AG10803 (cell line): Measurements from ENCODE around the gene THBS1.

Experiments
- DNase-seq: peaks from one replicate; pipeline ENCODE4 v3.0.0; 2010; ENCODE audit warnings: low read depth
- H3K4me3 ChIP-seq: 2 replicates; pipeline ENCODE4 v1.5.1; 2011; ENCODE audit warnings: mild to moderate bottlenecking, low read length, control low read depth
- TF ChIP-seq, protein P1 (sequence below): conservative IDR thresholded peaks from 2 replicates; pipeline ENCODE4 v1.5.1; 2011; ENCODE audit warnings: mild to moderate bottlenecking, low read length, control low read depth, inconsistent platforms

Gene THBS1

DNA sequence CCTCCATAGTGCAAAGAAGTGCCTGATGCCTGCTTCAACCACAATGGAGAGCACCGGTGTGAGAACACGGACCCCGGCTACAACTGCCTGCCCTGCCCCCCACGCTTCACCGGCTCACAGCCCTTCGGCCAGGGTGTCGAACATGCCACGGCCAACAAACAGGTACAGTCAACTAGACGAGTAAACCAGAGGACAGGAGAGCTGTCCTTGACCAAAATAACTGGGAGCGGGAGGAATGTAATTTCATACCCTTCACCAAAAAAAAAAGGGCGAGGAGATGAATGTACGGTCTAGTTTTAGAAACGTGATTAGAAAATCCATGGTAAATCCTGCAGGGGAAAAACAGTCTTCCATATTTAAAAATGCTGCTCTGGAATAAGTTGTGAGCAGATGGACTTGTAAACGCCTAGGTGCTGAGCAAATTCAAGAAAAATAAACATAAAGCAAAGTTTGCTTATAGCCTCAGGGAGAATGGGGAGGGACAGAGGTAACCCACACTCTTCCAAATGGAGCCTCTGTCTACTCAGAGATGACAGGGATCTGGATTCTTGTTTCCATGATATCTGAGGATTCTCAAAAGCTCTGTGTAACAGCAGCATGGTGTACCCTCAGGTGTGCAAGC, 8.4 kb downstream of the THBS1 start:
- H3K4me3 ChIP-seq, result peak overlapping the region; percentile 87
- DNase-seq, result no peak
- TF ChIP-seq, protein P1, sequence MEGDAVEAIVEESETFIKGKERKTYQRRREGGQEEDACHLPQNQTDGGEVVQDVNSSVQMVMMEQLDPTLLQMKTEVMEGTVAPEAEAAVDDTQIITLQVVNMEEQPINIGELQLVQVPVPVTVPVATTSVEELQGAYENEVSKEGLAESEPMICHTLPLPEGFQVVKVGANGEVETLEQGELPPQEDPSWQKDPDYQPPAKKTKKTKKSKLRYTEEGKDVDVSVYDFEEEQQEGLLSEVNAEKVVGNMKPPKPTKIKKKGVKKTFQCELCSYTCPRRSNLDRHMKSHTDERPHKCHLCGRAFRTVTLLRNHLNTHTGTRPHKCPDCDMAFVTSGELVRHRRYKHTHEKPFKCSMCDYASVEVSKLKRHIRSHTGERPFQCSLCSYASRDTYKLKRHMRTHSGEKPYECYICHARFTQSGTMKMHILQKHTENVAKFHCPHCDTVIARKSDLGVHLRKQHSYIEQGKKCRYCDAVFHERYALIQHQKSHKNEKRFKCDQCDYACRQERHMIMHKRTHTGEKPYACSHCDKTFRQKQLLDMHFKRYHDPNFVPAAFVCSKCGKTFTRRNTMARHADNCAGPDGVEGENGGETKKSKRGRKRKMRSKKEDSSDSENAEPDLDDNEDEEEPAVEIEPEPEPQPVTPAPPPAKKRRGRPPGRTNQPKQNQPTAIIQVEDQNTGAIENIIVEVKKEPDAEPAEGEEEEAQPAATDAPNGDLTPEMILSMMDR, result no peak

DNA sequence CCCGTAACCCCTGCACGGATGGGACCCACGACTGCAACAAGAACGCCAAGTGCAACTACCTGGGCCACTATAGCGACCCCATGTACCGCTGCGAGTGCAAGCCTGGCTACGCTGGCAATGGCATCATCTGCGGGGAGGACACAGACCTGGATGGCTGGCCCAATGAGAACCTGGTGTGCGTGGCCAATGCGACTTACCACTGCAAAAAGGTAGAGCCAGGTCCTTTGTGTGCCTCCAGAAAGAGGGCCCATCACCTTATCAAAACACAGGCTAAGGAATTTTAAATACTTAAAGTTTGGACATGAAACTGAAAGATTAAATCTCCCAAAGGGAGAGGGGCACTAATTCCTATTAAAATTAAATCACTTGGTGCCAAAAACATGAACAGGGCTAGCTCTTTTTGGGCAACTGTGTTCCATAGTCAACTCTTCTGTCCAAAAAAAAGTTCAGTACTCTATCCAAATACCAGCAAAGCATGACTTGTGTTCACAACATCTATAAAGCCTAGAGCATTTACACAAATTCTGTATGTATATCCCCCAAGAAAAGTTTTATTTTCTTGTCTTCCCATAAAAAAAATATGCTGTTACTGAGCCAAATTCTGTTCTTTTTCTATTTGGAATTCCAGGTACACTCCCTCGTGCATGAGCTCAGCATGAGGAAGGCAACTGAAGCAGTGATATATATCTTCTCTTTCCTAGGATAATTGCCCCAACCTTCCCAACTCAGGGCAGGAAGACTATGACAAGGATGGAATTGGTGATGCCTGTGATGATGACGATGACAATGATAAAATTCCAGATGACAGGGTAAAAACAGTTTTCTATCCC, 9.2 kb downstream of the THBS1 start:
- TF ChIP-seq, protein P1, result no peak
- H3K4me3 ChIP-seq, result peak overlapping the region; percentile 45
- DNase-seq, result peak; percentile 81

DNA sequence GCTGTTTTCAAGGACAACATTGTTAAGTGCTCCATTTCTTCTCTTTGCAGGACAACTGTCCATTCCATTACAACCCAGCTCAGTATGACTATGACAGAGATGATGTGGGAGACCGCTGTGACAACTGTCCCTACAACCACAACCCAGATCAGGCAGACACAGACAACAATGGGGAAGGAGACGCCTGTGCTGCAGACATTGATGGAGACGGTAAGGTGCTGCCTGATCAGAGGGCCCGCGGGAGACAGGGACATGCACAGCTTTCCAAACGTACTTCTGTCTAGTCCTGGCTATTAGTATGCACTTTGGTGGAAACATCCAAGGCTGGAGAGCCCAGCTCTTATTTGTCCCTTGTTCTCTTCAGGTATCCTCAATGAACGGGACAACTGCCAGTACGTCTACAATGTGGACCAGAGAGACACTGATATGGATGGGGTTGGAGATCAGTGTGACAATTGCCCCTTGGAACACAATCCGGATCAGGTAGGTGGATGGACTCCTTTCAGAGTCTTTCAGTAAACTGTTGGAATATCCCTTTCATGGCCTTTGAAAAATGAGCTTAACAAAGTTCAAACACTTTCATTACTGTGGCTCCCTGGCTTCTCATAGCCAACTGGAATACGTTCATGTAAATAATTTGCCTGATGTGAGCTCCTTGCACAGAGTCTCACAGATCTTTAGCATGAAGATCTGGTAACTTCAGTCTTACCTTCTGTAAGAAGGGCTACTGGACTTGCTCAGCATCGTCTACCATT, 10.4 kb downstream of the THBS1 start:
- TF ChIP-seq, protein P1, result no peak
- H3K4me3 ChIP-seq, result peak overlapping the region; percentile 22
- DNase-seq, result peak; percentile 86

DNA sequence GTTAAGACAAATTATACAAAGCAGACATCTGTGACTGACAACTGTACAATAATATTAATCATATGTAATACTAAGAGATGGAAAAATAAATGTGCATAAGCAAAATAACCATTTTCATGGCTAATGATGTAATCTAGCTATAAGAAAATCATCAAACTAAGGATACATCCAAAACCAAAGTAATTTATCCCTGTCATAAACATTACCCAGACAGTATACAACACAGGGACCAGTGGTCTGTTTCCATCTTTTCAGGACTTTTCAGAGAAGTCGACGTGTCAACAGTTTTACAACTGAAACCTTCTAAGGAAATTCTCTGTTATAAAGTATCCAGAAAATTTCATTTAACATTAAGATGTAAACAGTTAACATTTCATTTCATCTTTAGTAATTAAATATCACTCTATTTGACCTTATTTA, 11.0 kb downstream of the THBS1 start:
- no peak overlapping the region; the same call in none of the 2 replicates for H3K4me3 ChIP-seq
- DNase-seq, result peak; percentile 82
- TF ChIP-seq, protein P1, result no peak

DNA sequence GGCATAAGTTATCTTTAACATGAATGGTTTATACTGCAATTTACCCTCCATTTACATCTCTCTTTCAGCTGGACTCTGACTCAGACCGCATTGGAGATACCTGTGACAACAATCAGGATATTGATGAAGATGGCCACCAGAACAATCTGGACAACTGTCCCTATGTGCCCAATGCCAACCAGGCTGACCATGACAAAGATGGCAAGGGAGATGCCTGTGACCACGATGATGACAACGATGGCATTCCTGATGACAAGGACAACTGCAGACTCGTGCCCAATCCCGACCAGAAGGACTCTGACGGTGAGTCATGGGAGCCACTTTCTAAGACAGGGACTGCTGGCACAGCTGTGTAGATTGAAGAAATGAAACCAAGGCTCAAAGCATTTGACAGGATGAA, 11.6 kb downstream of the THBS1 start:
- peak; percentile 90 for DNase-seq
- TF ChIP-seq, protein P1, result no peak
- H3K4me3 ChIP-seq, result peak overlapping the region; percentile 11

DNA sequence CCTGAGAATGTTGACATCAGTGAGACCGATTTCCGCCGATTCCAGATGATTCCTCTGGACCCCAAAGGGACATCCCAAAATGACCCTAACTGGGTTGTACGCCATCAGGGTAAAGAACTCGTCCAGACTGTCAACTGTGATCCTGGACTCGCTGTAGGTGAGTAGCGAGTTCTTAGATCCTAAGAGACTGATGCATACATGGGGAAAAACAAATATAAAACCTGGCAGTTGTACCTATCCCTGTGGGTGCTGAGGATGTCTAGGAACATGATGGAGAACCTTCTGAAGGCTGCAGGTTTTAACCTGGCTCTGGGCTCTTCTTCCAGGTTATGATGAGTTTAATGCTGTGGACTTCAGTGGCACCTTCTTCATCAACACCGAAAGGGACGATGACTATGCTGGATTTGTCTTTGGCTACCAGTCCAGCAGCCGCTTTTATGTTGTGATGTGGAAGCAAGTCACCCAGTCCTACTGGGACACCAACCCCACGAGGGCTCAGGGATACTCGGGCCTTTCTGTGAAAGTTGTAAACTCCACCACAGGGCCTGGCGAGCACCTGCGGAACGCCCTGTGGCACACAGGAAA, 12.3 kb downstream of the THBS1 start:
- H3K4me3 ChIP-seq, result peak overlapping the region; percentile 11
- peak; percentile 81 for DNase-seq
- TF ChIP-seq, protein P1, result no peak
